Forelimb muscle (tissue), 1 donor: ENCODE measurements around the gene PDE4DIP. TPM values are rescaled to one million over a fixed set of nuclear protein-coding genes. Genes with fewer than 3 reads are reported as not detected.
"Not testable (repeated sequence)": the region's sequence is repeated elsewhere in the genome, so short reads cannot be mapped to it uniquely, and the experiment has no call there.

Experiments used
- DNase-seq: peaks from one replicate; pipeline ENCODE4 v3.0.0-alpha.2; 2013; ENCODE audit warnings: low read depth
- polyA plus RNA-seq: library from polyadenylated mRNA; unstranded; fragments of 120-200 nt; gene quantifications from one replicate; pipeline ENCODE4 v1.2.1, GENCODE V29; 2013; ENCODE audit not compliant: insufficient read length

PDE4DIP gene
- polyA plus RNA-seq, 1 donor: 1,193 TPM

- DNase-seq: not testable (repeated sequence)
Observed at GRCh38 chr1:149075505-149076127, 231.4 kb downstream of the PDE4DIP start.

Other genes starting within 250 kb of the PDE4DIP start
- 14.7 TPM for gene NBPF14, start 248.4 kb upstream of the PDE4DIP start, polyA plus RNA-seq
- not detected for gene NUDT4B, start 95.7 kb upstream of the PDE4DIP start, polyA plus RNA-seq